T-helper 1 cell treated with Interleukin-12 subunit alpha and Interleukin-12 subunit beta and Interleukin-4 antibody, amounts not matched to agents 30 ng/mL and 1 ng/mL, for 36 hours (primary cell): ENCODE results near the gene HTT. TPM values are rescaled to one million over a fixed set of nuclear protein-coding genes. Genes with fewer than 3 reads are reported as not detected.
"Not testable (repeated sequence)": the region's sequence is repeated elsewhere in the genome, so short reads cannot be mapped to it uniquely, and the experiment has no call there.

Experiments used
- intact Hi-C: fragments of 100-400 bp; cut with micrococcal nuclease; formaldehyde crosslinking; loops from one replicate; pipeline ENCODE4 v1.15.1; 2024
- total RNA-seq: library from RNA; stranded (reverse); gene quantifications from 2 replicates; pipeline ENCODE4 v1.2.3, GENCODE V29; 2022

Gene HTT
- total RNA-seq, 1 donor from 2014 or later, result 79.1 TPM

- intact Hi-C loops, result loop anchor here (5.0 kb wide), 4 partner anchors 42 to 628 kb away; partner anchors contain the start of genes ADD1, CFAP99, LRPAP1 and ZFYVE28
These were observed 29.3 kb upstream of the HTT start for GRCh38 chr4:3044870-3045819.

GRCh38 chr4:3046162-3046561 is 28.3 kb upstream of the HTT start:
- intact Hi-C loops, result loop anchor here (2.0 to 5.0 kb wide), 5 partner anchors 41 to 629 kb away; partner anchors contain the start of genes ADD1, CFAP99, LRPAP1 and ZFYVE28

- intact Hi-C loops, result loop anchor here (1.0 to 5.0 kb wide), 11 partner anchors 28 to 804 kb away; partner anchors contain the start of genes ADD1, CFAP99, GRK4 and HAUS3
These were observed 27.9 kb upstream of the HTT start for GRCh38 chr4:3046623-3047022.

GRCh38 chr4:3047464-3048286 is 26.8 kb upstream of the HTT start:
- intact Hi-C loops, result loop anchor here (1.0 to 5.0 kb wide), 11 partner anchors 27 to 805 kb away; partner anchors contain the start of genes ADD1, CFAP99, GRK4 and HAUS3

- intact Hi-C loops, result not testable (repeated sequence)
These were observed 23.2 kb upstream of the HTT start for GRCh38 chr4:3051141-3051897.

- intact Hi-C loops, result no loop called here
These were observed 20.2 kb upstream of the HTT start for GRCh38 chr4:3054169-3054759.

- intact Hi-C loops, result no loop called here
These were observed 14.5 kb upstream of the HTT start for GRCh38 chr4:3059943-3060342.

GRCh38 chr4:3060946-3061345 is 13.5 kb upstream of the HTT start:
- intact Hi-C loops, result no loop called here

- intact Hi-C loops, result no loop called here
These were observed 12.0 kb upstream of the HTT start for GRCh38 chr4:3062471-3062870.

- intact Hi-C loops, result no loop called here
These were observed 8.9 kb upstream of the HTT start for GRCh38 chr4:3065551-3065950.

- intact Hi-C loops, result no loop called here
These were observed 7.6 kb upstream of the HTT start for GRCh38 chr4:3066836-3067400.

- intact Hi-C loops, result no loop called here
These were observed 6.9 kb upstream of the HTT start for GRCh38 chr4:3067473-3068001.

GRCh38 chr4:3069661-3070199 is 4.8 kb upstream of the HTT start:
- intact Hi-C loops, result loop anchor here (5.0 to 10.0 kb wide), 4 partner anchors 605 to 1277 kb away; partner anchors contain the start of genes CFAP99, FGFR3, RNF4 and TMEM128

- intact Hi-C loops, result loop anchor here (5.0 to 10.0 kb wide), 4 partner anchors 606 to 1279 kb away; partner anchors contain the start of genes CFAP99, FGFR3, RNF4 and TMEM128
These were observed 3.6 kb upstream of the HTT start for GRCh38 chr4:3070709-3071500.

- intact Hi-C loops, result loop anchor here (5.0 to 10.0 kb wide), 4 partner anchors 607 to 1280 kb away; partner anchors contain the start of genes CFAP99, FGFR3, RNF4 and TMEM128
These were observed 2.7 kb upstream of the HTT start for GRCh38 chr4:3071811-3072210.

- intact Hi-C loops, result loop anchor here (1.0 to 10.0 kb wide), 11 partner anchors 26 to 1281 kb away; partner anchors contain the start of genes CFAP99, FAM193A, FGFR3 and GRK4
These were observed 1.1 kb upstream of the HTT start for GRCh38 chr4:3073158-3074077.
